Body of pancreas (tissue), 4 donors: ENCODE measurements around the gene CYP27B1. TPM values are rescaled to one million over a fixed set of nuclear protein-coding genes. Genes with fewer than 3 reads are reported as not detected.

Experiments
- ATAC-seq: fragments of 150-250 bp; one replicate; pipeline ENCODE4 v1.9.1; 2016
- DNase-seq, 4 donors: peaks; one replicate each; pipeline ENCODE4 v3.0.0-alpha.2; 2019
- H3K27ac ChIP-seq, 4 donors: fragments of 200-600 bp; sonication (generic); 1 replicate in 3 of 4; 2 replicates in 1 of 4; pipeline versions ENCODE4 v1.5.1 to v1.6.1; 2016 to 2019; ENCODE audit warnings: mild to moderate bottlenecking in 1 of 4, mixed read lengths in 1 of 4, moderate library complexity in 1 of 4
- H3K27me3 ChIP-seq, 2 donors: fragments of 200-600 bp; sonication (generic); one replicate each; pipeline ENCODE4 v1.6.0; 2016; ENCODE audit warnings: mild to moderate bottlenecking in 1 of 2
- H3K36me3 ChIP-seq, 2 donors: fragments of 200-600 bp; sonication (generic); replicated peaks in 1 of 2; 2 replicates each; pipeline ENCODE4 v1.5.1; 2016; ENCODE audit warnings: low read depth in 2 of 2; ENCODE audit not compliant: insufficient read depth in 1 of 2
- H3K4me1 ChIP-seq: fragments of 200-600 bp; sonication (generic); one replicate; pipeline ENCODE4 v1.6.0; 2016
- H3K4me3 ChIP-seq, 2 donors: fragments of 200-600 bp; sonication (generic); 1 replicate in 1 of 2; 2 replicates in 1 of 2; pipeline ENCODE4 v1.5.1; 2016 to 2019
- H3K9me3 ChIP-seq, 3 donors: fragments of 200-600 bp; sonication (generic); 1 replicate in 2 of 3; 2 replicates in 1 of 3; pipeline ENCODE4 v1.5.1; 2016
- CTCF ChIP-seq, 7 experiments: fragments of 450-650 bp in 4 of 7; fragments of 200-600 bp in 3 of 7; sonication (generic) in 3 of 7; IDR thresholded peaks; one replicate each; pipeline ENCODE4 v1.5.1; 2016 to 2019; ENCODE audit warnings: antibody characterized with exemption in 7 of 7
- POLR2A ChIP-seq, 3 donors: fragments of 450-650 bp; IDR thresholded peaks; one replicate each; pipeline ENCODE4 v1.6.1; 2016; ENCODE audit warnings: antibody characterized with exemption in 3 of 3, mild to moderate bottlenecking in 2 of 3
- WGBS, 2 donors: methylation state at CpG; one replicate each; pipeline ENCODE4 v1.1.5; 2017; 5-methylcytosine and 5-hydroxymethylcytosine counted together
- intact Hi-C: fragments of 100-400 bp; cut with DNase I; formaldehyde crosslinking; loops from one replicate; pipeline ENCODE4 v1.15.1; 2023
- total RNA-seq, 2 donors: library from RNA; depleted of rRNA; stranded (reverse); fragments of >200 nt; gene quantifications; one replicate each; pipeline ENCODE4 v1.1.0, GENCODE V29; 2016

Gene CYP27B1
- total RNA-seq, 2 donors from 2014 or later = 2.6 to 3.6 TPM

- Histone ChIP-seq H3K27ac (peak overlapping the region; percentile 44 to 82 (median 64)), H3K4me1 (peaks cover 32% of the 10 kb centered on the region), H3K4me3 (peak overlapping the region; percentile 16 to 19), H3K27me3 (no peaks in the 10 kb centered on the region), H3K36me3 (peaks cover 0 to 3% of the 10 kb centered on the region in 2 donors), H3K9me3 (no peaks in the 10 kb centered on the region)
- ATAC-seq (peak; percentile 51), DNase-seq (peak; percentile 42 to 54 (median 48))
- WGBS, 2 donors = 0 to 3% methylated on average over 12 to 54 of the region's 60 CpGs
- peak; percentile 7 to 28 (median 18) for TF ChIP-seq POLR2A (IDR thresholded peaks at IDR 0.05)
- TF ChIP-seq CTCF (IDR thresholded peaks at IDR 0.05) = peak in 4 of 7 experiments; percentile 5 to 16 (median 14)
- intact Hi-C loops = no loop called here
These were observed 1.7 kb downstream of the CYP27B1 start for GRCh38 chr12:57765003-57765697.

- ATAC-seq = peak; percentile 87
- Histone ChIP-seq H3K4me1 (peaks cover 32% of the 10 kb centered on the region), H3K36me3 (no peaks in the 10 kb centered on the region), H3K4me3 (peak overlapping the region in 1 of 2 donors; percentile 16), H3K27ac (peak overlapping the region; percentile 44 to 82 (median 64)), H3K27me3 (no peaks in the 10 kb centered on the region), H3K9me3 (no peaks in the 10 kb centered on the region)
- WGBS, 2 donors = 2 to 8% methylated on average over 12 to 17 of the region's 17 CpGs
- TF ChIP-seq POLR2A (IDR thresholded peaks at IDR 0.05) (peak; percentile 56 to 89 (median 85)), CTCF (IDR thresholded peaks at IDR 0.05) (no peak)
- intact Hi-C loops = no loop called here
- peak; percentile 80 to 84 (median 82) for DNase-seq
These were observed 2.2 kb downstream of the CYP27B1 start for GRCh38 chr12:57764662-57765002.

GRCh38 chr12:57763881-57764661 is 2.8 kb downstream of the CYP27B1 start:
- no peak for ATAC-seq
- Histone ChIP-seq H3K27ac (peak overlapping the region; percentile 44 to 82 (median 64)), H3K27me3 (no peaks in the 10 kb centered on the region), H3K4me1 (peaks cover 32% of the 10 kb centered on the region), H3K36me3 (no peaks in the 10 kb centered on the region), H3K9me3 (no peaks in the 10 kb centered on the region), H3K4me3 (no peak overlapping the region)
- TF ChIP-seq POLR2A (IDR thresholded peaks at IDR 0.05) = no peak
- no peak for TF ChIP-seq CTCF (IDR thresholded peaks at IDR 0.05)
- intact Hi-C loops = no loop called here
- 65 to 68% methylated on average over 6 of the region's 6 CpGs for WGBS, 2 donors
- no peak for DNase-seq

GRCh38 chr12:57762463-57762862 is 4.4 kb downstream of the CYP27B1 start:
- no peak overlapping the region for H3K4me3 ChIP-seq
- no peaks in the 10 kb centered on the region for H3K36me3 ChIP-seq
- 88 to 93% methylated on average over 2 of the region's 2 CpGs for WGBS, 2 donors
- intact Hi-C loops = no loop called here
- TF ChIP-seq CTCF (IDR thresholded peaks at IDR 0.05) (no peak), POLR2A (IDR thresholded peaks at IDR 0.05) (no peak)
- H3K27ac ChIP-seq = no peak overlapping the region
- H3K27me3 ChIP-seq = no peaks in the 10 kb centered on the region
- no peaks in the 10 kb centered on the region for H3K9me3 ChIP-seq
- ATAC-seq (no peak), DNase-seq (no peak)
- H3K4me1 ChIP-seq = peaks cover 32% of the 10 kb centered on the region
